ENCODE results near the gene CNTNAP2. TPM values are rescaled to one million over a fixed set of nuclear protein-coding genes. Genes with fewer than 3 reads are reported as not detected.
"Not testable (repeated sequence)": the region's sequence is repeated elsewhere in the genome, so short reads cannot be mapped to it uniquely, and the experiment has no call there.

Gene CNTNAP2
- total and polyA plus RNA-seq, 2 of the 4 experiments (the other 2 are of a cell fraction): not detected

DNA sequence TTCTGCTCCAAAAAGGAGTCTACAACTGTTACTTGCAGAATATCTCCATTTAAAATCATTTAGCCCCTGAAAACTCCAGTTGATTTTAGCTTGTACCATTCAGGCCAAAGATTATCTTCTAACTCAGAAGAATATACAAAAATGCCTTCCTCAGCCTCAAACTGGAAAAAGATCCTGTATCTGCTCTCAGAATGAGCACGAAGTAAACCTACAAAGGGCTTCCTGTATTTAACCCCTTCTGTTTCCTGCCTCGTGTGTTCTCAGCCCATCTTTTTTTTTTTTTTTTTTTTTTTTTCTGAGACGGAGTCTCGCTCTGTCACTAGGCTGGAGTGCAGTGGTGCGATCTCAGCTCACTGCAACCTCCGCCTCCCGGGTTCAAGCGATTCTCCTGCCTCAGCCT is 2334.9 kb downstream of the CNTNAP2 start:
- H3K18ac ChIP-seq (ENCODE audit: low read depth, low read length); H2BK20ac ChIP-seq (ENCODE audit: low read depth, low read length); H2AK9ac ChIP-seq (replicated peaks; ENCODE audit: low read depth, low read length, poor library complexity); H2BK5ac ChIP-seq (ENCODE audit: low read depth, low read length, poor library complexity, severe bottlenecking); H3K56ac ChIP-seq (ENCODE audit: extremely low read depth, insufficient read depth, low read length); H3K4me3 ChIP-seq (ENCODE audit: insufficient read depth, low read depth, low read length); H4K91ac ChIP-seq (ENCODE audit: insufficient read depth, low read depth, low read length); H3K27ac ChIP-seq (ENCODE audit: insufficient read depth, low read length); POLR2A ChIA-PET (ENCODE audit: unreplicated experiment); H2BK120ac ChIP-seq (ENCODE audit: low read depth, low read length); H3K23ac ChIP-seq (ENCODE audit: low read depth, low read length); H3K9me3 ChIP-seq (ENCODE audit: control insufficient read depth, insufficient read depth, low read length); H3K27me3 ChIP-seq (ENCODE audit: control insufficient read depth, insufficient read depth, low read length); in situ Hi-C loops (cut with MboI; ENCODE audit: low sequenced_read_pairs); H3K4ac ChIP-seq (ENCODE audit: low read depth, low read length); H3K14ac ChIP-seq (replicated peaks; ENCODE audit: low read depth, low read length); H3K4me1 ChIP-seq (ENCODE audit: control insufficient read depth, insufficient read depth, low read length); H4K8ac ChIP-seq (ENCODE audit: low read depth in 2 of 2, low read length in 2 of 2); H2BK15ac ChIP-seq (ENCODE audit: low read depth, low read length); intact Hi-C loops (cut with micrococcal nuclease); dilution Hi-C loops (cut with HindIII; ENCODE audit: low sequenced_read_pairs, unreplicated experiment); DNase-seq; ATAC-seq (ENCODE audit: low read depth); CTCF ChIA-PET; H2AK5ac ChIP-seq (ENCODE audit: low read depth, low read length); BruUV-seq (replicated peaks); H3K9me1 ChIP-seq (ENCODE audit: insufficient read depth, low read length); H3K9ac ChIP-seq (ENCODE audit: low read depth, low read length); H3K79me1 ChIP-seq (ENCODE audit: low read depth in 1 of 2, low read length in 2 of 2); H4K5ac ChIP-seq (ENCODE audit: low read depth, low read length); H2AFZ ChIP-seq (replicated peaks; ENCODE audit: low read length, poor library complexity); H3K4me2 ChIP-seq (ENCODE audit: low read depth, low read length); H3K36me3 ChIP-seq (ENCODE audit: control insufficient read depth, insufficient read depth, low read length); H4K20me1 ChIP-seq (ENCODE audit: insufficient read depth, low read length): not testable (repeated sequence)
- no CpG with 5 or more reads among the region's 8 CpGs for WGBS, 2 experiments (ENCODE audit: extremely low coverage in 2 of 2, insufficient read length in 1 of 2)
